Activated T-cell treated with anti-CD3 and anti-CD28 coated beads, Interleukin-2, amount 50 U/mL, for 24 hours (primary cell): ENCODE data around the gene ZAP70.

Source experiments
- DNase-seq: peaks from one replicate; pipeline ENCODE4 v3.0.0-alpha.2; 2020
- H3K27ac Mint-ChIP-seq: 2 replicates; pipeline ENCODE4 v1.8.0; 2020; ENCODE audit warnings: mild to moderate bottlenecking, mixed read lengths
- H3K27me3 Mint-ChIP-seq: 2 replicates; pipeline ENCODE4 v1.8.0; 2020; ENCODE audit warnings: mixed read lengths
- H3K36me3 Mint-ChIP-seq: 2 replicates; pipeline ENCODE4 v1.8.0; 2020; ENCODE audit warnings: low read depth, mixed read lengths
- H3K4me1 Mint-ChIP-seq: 2 replicates; pipeline ENCODE4 v1.8.0; 2020; ENCODE audit warnings: low read depth, mixed read lengths
- H3K4me3 Mint-ChIP-seq: 2 replicates; pipeline ENCODE4 v1.8.0; 2020; ENCODE audit warnings: mild to moderate bottlenecking, moderate library complexity, mixed read lengths
- H3K9me3 Mint-ChIP-seq: 2 replicates; pipeline ENCODE4 v1.8.0; 2020; ENCODE audit warnings: mixed read lengths

The ZAP70 gene

GRCh38 chr2:97740590-97741182 lies 27.3 kb downstream of the ZAP70 start:
- no peaks in the 10 kb centered on the region for H3K9me3 Mint-ChIP-seq
- peak; percentile 61 for DNase-seq
- H3K27me3 Mint-ChIP-seq = no peaks in the 10 kb centered on the region
- no peak overlapping the region for H3K4me3 Mint-ChIP-seq
- H3K4me1 Mint-ChIP-seq = peaks cover 54% of the 10 kb centered on the region
- peak overlapping the region; percentile 76 for H3K27ac Mint-ChIP-seq
- H3K36me3 Mint-ChIP-seq = peaks cover 80% of the 10 kb centered on the region

GRCh38 chr2:97741251-97741650 lies 27.9 kb downstream of the ZAP70 start:
- Mint-ChIP-seq H3K9me3 (no peaks in the 10 kb centered on the region), H3K27ac (peak overlapping the region; percentile 89), H3K36me3 (peaks cover 75% of the 10 kb centered on the region), H3K4me3 (no peak overlapping the region), H3K4me1 (peaks cover 58% of the 10 kb centered on the region), H3K27me3 (no peaks in the 10 kb centered on the region)
- DNase-seq = peak; percentile 32

GRCh38 chr2:97741686-97742085 lies 28.3 kb downstream of the ZAP70 start:
- Mint-ChIP-seq H3K27me3 (no peaks in the 10 kb centered on the region), H3K36me3 (peaks cover 71% of the 10 kb centered on the region), H3K4me3 (no peak overlapping the region), H3K27ac (peak overlapping the region; percentile 89), H3K4me1 (peaks cover 61% of the 10 kb centered on the region), H3K9me3 (no peaks in the 10 kb centered on the region)
- DNase-seq = peak; percentile 32

- peak overlapping the region; percentile 24 for H3K4me3 Mint-ChIP-seq
- peak; percentile 51 for DNase-seq
- H3K4me1 Mint-ChIP-seq = peaks cover 68% of the 10 kb centered on the region
Observed at GRCh38 chr2:97742381-97742847, 29.0 kb downstream of the ZAP70 start.

GRCh38 chr2:97743913-97744312 lies 30.5 kb downstream of the ZAP70 start:
- no peak for DNase-seq
- peaks cover 72% of the 10 kb centered on the region for H3K4me1 Mint-ChIP-seq
- H3K27ac Mint-ChIP-seq = peak overlapping the region; percentile 22
- H3K27me3 Mint-ChIP-seq = no peaks in the 10 kb centered on the region
- no peak overlapping the region for H3K4me3 Mint-ChIP-seq
- H3K36me3 Mint-ChIP-seq = peaks cover 48% of the 10 kb centered on the region
- no peaks in the 10 kb centered on the region for H3K9me3 Mint-ChIP-seq

More at GRCh38 chr2:97742381-97742847, 29.0 kb downstream of the ZAP70 start:
- Mint-ChIP-seq H3K9me3 (no peaks in the 10 kb centered on the region), H3K27me3 (no peaks in the 10 kb centered on the region), H3K36me3 (peaks cover 63% of the 10 kb centered on the region), H3K27ac (peak overlapping the region; percentile 89)

GRCh38 chr2:97745474-97746174 lies 32.2 kb downstream of the ZAP70 start:
- Mint-ChIP-seq H3K27me3 (no peaks in the 10 kb centered on the region), H3K9me3 (no peaks in the 10 kb centered on the region), H3K36me3 (peaks cover 35% of the 10 kb centered on the region), H3K4me3 (peak overlapping the region; percentile 3), H3K4me1 (peaks cover 71% of the 10 kb centered on the region), H3K27ac (peak overlapping the region; percentile 62)
- DNase-seq = peak; percentile 67

- Mint-ChIP-seq H3K9me3 (no peaks in the 10 kb centered on the region), H3K27me3 (no peaks in the 10 kb centered on the region), H3K27ac (peak overlapping the region; percentile 4), H3K4me3 (no peak overlapping the region), H3K36me3 (peaks cover 22% of the 10 kb centered on the region), H3K4me1 (peaks cover 54% of the 10 kb centered on the region)
- peak; percentile 24 for DNase-seq
Observed at GRCh38 chr2:97747285-97747684, 33.9 kb downstream of the ZAP70 start.

GRCh38 chr2:97747716-97748115 lies 34.3 kb downstream of the ZAP70 start:
- peak overlapping the region; percentile 4 for H3K27ac Mint-ChIP-seq
- DNase-seq = no peak
- no peaks in the 10 kb centered on the region for H3K27me3 Mint-ChIP-seq
- peaks cover 20% of the 10 kb centered on the region for H3K36me3 Mint-ChIP-seq
- H3K9me3 Mint-ChIP-seq = no peaks in the 10 kb centered on the region
- no peak overlapping the region for H3K4me3 Mint-ChIP-seq
- H3K4me1 Mint-ChIP-seq = peaks cover 50% of the 10 kb centered on the region

- H3K4me3 Mint-ChIP-seq = no peak overlapping the region
- peaks cover 35% of the 10 kb centered on the region for H3K4me1 Mint-ChIP-seq
- H3K27ac Mint-ChIP-seq = no peak overlapping the region
- H3K9me3 Mint-ChIP-seq = no peaks in the 10 kb centered on the region
- H3K27me3 Mint-ChIP-seq = no peaks in the 10 kb centered on the region
- H3K36me3 Mint-ChIP-seq = peaks cover 16% of the 10 kb centered on the region
- no peak for DNase-seq
Observed at GRCh38 chr2:97749581-97749980, 36.2 kb downstream of the ZAP70 start.

- no peak overlapping the region for H3K27ac Mint-ChIP-seq
- no peaks in the 10 kb centered on the region for H3K9me3 Mint-ChIP-seq
Observed at GRCh38 chr2:97750017-97750416, 36.6 kb downstream of the ZAP70 start.

GRCh38 chr2:97751752-97752151 lies 38.4 kb downstream of the ZAP70 start:
- Mint-ChIP-seq H3K27ac (no peak overlapping the region), H3K9me3 (no peaks in the 10 kb centered on the region), H3K27me3 (no peaks in the 10 kb centered on the region), H3K36me3 (peaks cover 34% of the 10 kb centered on the region), H3K4me3 (no peak overlapping the region), H3K4me1 (peaks cover 17% of the 10 kb centered on the region)
- no peak for DNase-seq

More at GRCh38 chr2:97750017-97750416, 36.6 kb downstream of the ZAP70 start:
- Mint-ChIP-seq H3K4me1 (peaks cover 32% of the 10 kb centered on the region), H3K36me3 (peaks cover 19% of the 10 kb centered on the region), H3K4me3 (no peak overlapping the region), H3K27me3 (no peaks in the 10 kb centered on the region)
- no peak for DNase-seq

GRCh38 chr2:97752342-97753334 lies 39.3 kb downstream of the ZAP70 start:
- Mint-ChIP-seq H3K4me3 (no peak overlapping the region), H3K9me3 (no peaks in the 10 kb centered on the region), H3K27me3 (no peaks in the 10 kb centered on the region), H3K27ac (no peak overlapping the region), H3K36me3 (peaks cover 43% of the 10 kb centered on the region), H3K4me1 (peaks cover 10% of the 10 kb centered on the region)
- no peak for DNase-seq

GRCh38 chr2:97754690-97755346 lies 41.4 kb downstream of the ZAP70 start:
- Mint-ChIP-seq H3K36me3 (peaks cover 64% of the 10 kb centered on the region), H3K9me3 (no peaks in the 10 kb centered on the region), H3K27me3 (no peaks in the 10 kb centered on the region), H3K4me3 (no peak overlapping the region), H3K4me1 (peaks cover 4% of the 10 kb centered on the region), H3K27ac (no peak overlapping the region)
- no peak for DNase-seq

- DNase-seq = no peak
- Mint-ChIP-seq H3K36me3 (peaks cover 71% of the 10 kb centered on the region), H3K27ac (peak overlapping the region; percentile 29), H3K9me3 (no peaks in the 10 kb centered on the region), H3K4me1 (peaks cover 11% of the 10 kb centered on the region), H3K4me3 (no peak overlapping the region), H3K27me3 (no peaks in the 10 kb centered on the region)
Observed at GRCh38 chr2:97755491-97755890, 42.1 kb downstream of the ZAP70 start.
